GM12878 (cell line): ENCODE data around the gene KLC3.

Source experiments
- BMI1 ChIP-seq: fragments of 450-650 bp; IDR thresholded peaks from 2 replicates; pipeline ENCODE4 v1.6.1; 2016; ENCODE audit warnings: mild to moderate bottlenecking, moderate library complexity, borderline replicate concordance
- CTCF ChIP-seq, 3 experiments: IDR thresholded peaks in 2 of 3; conservative IDR thresholded peaks in 1 of 3; 2 replicates each; pipeline ENCODE4 v1.5.1; 2011; ENCODE audit warnings: low read depth in 3 of 3, low read length in 3 of 3, mild to moderate bottlenecking in 3 of 3, control low read depth in 2 of 3, moderate library complexity in 2 of 3, inconsistent platforms in 1 of 3, mixed read lengths in 1 of 3; ENCODE audit not compliant: control insufficient read depth in 2 of 3, insufficient read depth in 1 of 3; ENCODE audit errors: extremely low read depth in 1 of 3
- MAX ChIP-seq: IDR thresholded peaks from 2 replicates; pipeline ENCODE4 v1.6.1; 2012; ENCODE audit warnings: low read depth, low read length, improper control_type of control experiment
- MXI1 ChIP-seq: fragments of 150-350 bp; IDR thresholded peaks from 2 replicates; pipeline ENCODE4 v1.6.1; 2011; ENCODE audit warnings: low read depth, mild to moderate bottlenecking, inconsistent platforms, low read length, improper control_type of control experiment
- MYC ChIP-seq: IDR thresholded peaks from 2 replicates; pipeline ENCODE4 v1.6.1; 2011; ENCODE audit warnings: mild to moderate bottlenecking, low read length, moderate library complexity, inconsistent platforms; ENCODE audit not compliant: insufficient read depth, insufficient replicate concordance, insufficient read length, severe bottlenecking
- TAF1 ChIP-seq: IDR thresholded peaks from 2 replicates; pipeline ENCODE4 v1.6.1; 2011; ENCODE audit warnings: mild to moderate bottlenecking, low read depth, low read length, borderline replicate concordance

GRCh38 chr19:45302416-45302815, 38.1 kb upstream of the KLC3 start:
- TF ChIP-seq TAF1 = no peak
- no peak for TF ChIP-seq CTCF (IDR thresholded peaks at IDR 0.05 in 2 of 3, conservative IDR thresholded peaks at IDR 0.05 in 1 of 3; ENCODE audit: control insufficient read depth in 2 of 3, extremely low read depth in 1 of 3, insufficient read depth in 1 of 3, low read depth in 3 of 3, low read length in 3 of 3)
- TF ChIP-seq BMI1 = no peak
- no peak for TF ChIP-seq MAX
- TF ChIP-seq MYC = no peak
- no peak for TF ChIP-seq MXI1
